Loucy (cell line): ENCODE measurements around the gene SLC15A5.

ENCODE experiments used
- EZH2phosphoT487 ChIP-seq: fragments of 200-600 bp; IDR thresholded peaks from 2 replicates; pipeline ENCODE4 v1.6.1; 2018; ENCODE audit warnings: antibody characterized with exemption, mild to moderate bottlenecking, moderate library complexity, borderline replicate concordance
- TF ChIP-seq, protein P1 (sequence below): fragments of 200-600 bp; sonication (generic); conservative IDR thresholded peaks from 2 replicates; pipeline ENCODE4 v1.5.1; 2014; ENCODE audit warnings: mild to moderate bottlenecking, antibody characterized with exemption, low read length

DNA sequence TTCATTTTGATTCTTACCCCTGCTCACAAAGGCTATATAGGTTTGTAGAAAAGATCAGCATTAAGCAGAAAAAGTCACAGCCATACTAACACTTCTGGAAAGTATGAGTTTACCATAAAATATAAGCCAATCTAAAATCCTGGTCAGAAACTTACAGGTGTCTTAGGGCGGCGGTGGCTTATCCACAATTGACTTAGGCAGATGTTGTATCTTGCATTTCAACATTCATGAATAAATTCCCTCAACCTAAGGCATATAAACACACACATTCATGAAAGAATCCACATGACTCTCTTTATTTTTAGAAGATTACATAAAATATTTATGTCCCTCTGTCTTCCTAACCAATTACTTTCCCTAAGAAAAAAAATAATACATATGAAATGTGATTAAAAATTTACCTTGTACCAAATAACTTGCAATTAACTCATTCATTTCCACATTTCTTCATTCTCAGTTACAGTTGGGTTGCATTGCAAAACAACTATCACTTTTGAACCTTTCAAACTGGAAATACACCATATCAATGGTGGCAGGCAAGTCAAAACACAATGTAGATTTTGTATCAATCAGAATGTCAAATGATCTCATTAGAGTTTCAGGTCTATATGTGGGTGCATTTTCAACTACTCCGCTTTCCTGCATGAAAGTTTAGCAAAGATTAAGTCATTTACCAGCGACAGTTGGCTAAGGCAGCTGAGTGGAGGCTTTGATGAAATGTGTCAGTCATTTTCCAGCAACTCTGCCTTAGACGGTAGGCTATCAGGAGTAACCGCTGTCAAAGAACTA lies 124.4 kb downstream of the SLC15A5 start:
- no peak for TF ChIP-seq EZH2phosphoT487
- TF ChIP-seq, protein P1, sequence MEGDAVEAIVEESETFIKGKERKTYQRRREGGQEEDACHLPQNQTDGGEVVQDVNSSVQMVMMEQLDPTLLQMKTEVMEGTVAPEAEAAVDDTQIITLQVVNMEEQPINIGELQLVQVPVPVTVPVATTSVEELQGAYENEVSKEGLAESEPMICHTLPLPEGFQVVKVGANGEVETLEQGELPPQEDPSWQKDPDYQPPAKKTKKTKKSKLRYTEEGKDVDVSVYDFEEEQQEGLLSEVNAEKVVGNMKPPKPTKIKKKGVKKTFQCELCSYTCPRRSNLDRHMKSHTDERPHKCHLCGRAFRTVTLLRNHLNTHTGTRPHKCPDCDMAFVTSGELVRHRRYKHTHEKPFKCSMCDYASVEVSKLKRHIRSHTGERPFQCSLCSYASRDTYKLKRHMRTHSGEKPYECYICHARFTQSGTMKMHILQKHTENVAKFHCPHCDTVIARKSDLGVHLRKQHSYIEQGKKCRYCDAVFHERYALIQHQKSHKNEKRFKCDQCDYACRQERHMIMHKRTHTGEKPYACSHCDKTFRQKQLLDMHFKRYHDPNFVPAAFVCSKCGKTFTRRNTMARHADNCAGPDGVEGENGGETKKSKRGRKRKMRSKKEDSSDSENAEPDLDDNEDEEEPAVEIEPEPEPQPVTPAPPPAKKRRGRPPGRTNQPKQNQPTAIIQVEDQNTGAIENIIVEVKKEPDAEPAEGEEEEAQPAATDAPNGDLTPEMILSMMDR = no peak
